GM12891 (cell line): Measurements from ENCODE around the gene UBE2O.
"Not testable (repeated sequence)": the region's sequence is repeated elsewhere in the genome, so short reads cannot be mapped to it uniquely, and the experiment has no call there.

Experiments
- PAX5 ChIP-seq: IDR thresholded peaks from 2 replicates; pipeline ENCODE4 v1.6.1; 2011; ENCODE audit warnings: low read length, moderate library complexity, mild to moderate bottlenecking; ENCODE audit not compliant: insufficient read depth, severe bottlenecking
- POLR2A ChIP-seq: IDR thresholded peaks from 2 replicates; pipeline ENCODE4 v1.6.1; 2011; ENCODE audit warnings: low read depth, low read length, control low read depth
- POLR2AphosphoS5 ChIP-seq: IDR thresholded peaks from 2 replicates; pipeline ENCODE4 v1.6.1; 2011; ENCODE audit warnings: low read depth, low read length, control low read depth
- POU2F2 ChIP-seq: IDR thresholded peaks from 2 replicates; pipeline ENCODE4 v1.6.1; 2011; ENCODE audit warnings: low read depth, mild to moderate bottlenecking, control low read depth, low read length, moderate library complexity
- SPI1 ChIP-seq: IDR thresholded peaks from 2 replicates; pipeline ENCODE4 v1.6.1; 2011; ENCODE audit warnings: low read depth, low read length, control low read depth
- TAF1 ChIP-seq: IDR thresholded peaks from 2 replicates; pipeline ENCODE4 v1.6.1; 2011; ENCODE audit warnings: low read depth, low read length, control low read depth

DNA sequence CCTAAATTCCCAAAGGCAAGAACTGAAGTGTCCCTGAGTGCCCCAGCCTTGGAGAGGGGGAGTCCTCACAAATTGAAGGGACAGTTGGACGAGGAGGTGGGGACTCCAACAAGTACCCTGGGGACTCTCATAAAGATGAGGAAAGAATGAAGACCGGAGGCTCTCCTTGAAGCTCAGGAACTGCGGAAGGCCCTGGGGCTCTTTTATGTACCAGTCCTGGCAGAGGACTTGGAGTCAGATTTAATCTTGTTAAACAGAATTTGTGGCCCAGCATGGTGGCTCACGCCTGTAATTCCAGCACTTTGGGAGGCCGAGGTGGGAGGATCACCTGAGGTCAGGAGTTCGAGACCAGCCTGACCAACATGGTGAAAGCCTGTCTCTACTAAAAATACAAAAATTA, 93.2 kb downstream of the UBE2O start:
- TF ChIP-seq POLR2A, POU2F2, TAF1, POLR2AphosphoS5, SPI1, PAX5: not testable (repeated sequence)
